Jurkat, Clone E6-1 (cell line): ENCODE data around the gene CDHR5.
A peak's percentile ranks its signal among the peaks of the same experiment; 100 is the strongest.

Experiments
- DNase-seq: peaks from one replicate; pipeline ENCODE4 v3.0.0-alpha.2; 2011; ENCODE audit warnings: low read depth, low spot score
- H3K4me3 ChIP-seq: 2 replicates; pipeline ENCODE4 v1.5.1; 2011; ENCODE audit warnings: mild to moderate bottlenecking, low read length, control low read depth, moderate library complexity

The CDHR5 gene

GRCh38 chr11:626475-627307 is 1.9 kb upstream of the CDHR5 start, which contains the start of gene SCT:
Gene SCT (minus strand): TSS chr11:627181. CDS start chr11:627143, 38 bp downstream.
- H3K4me3 ChIP-seq, result no peak within 1 kb of the TSS

GRCh38 chr11:625636-626268 is 997 bp upstream of the CDHR5 start:
- no peak for DNase-seq
- H3K4me3 ChIP-seq, result no peak overlapping the region

More at GRCh38 chr11:626475-627307, 1.9 kb upstream of the CDHR5 start, which contains the start of gene SCT:
- no peak for DNase-seq

GRCh38 chr11:623999-624704 is 603 bp downstream of the CDHR5 start:
- H3K4me3 ChIP-seq, result no peak overlapping the region
- DNase-seq, result no peak

GRCh38 chr11:623349-623869 is 1.3 kb downstream of the CDHR5 start:
- H3K4me3 ChIP-seq, result no peak overlapping the region
- DNase-seq, result no peak

- no peak overlapping the region for H3K4me3 ChIP-seq
- no peak for DNase-seq
Observed at GRCh38 chr11:621838-622237, 2.9 kb downstream of the CDHR5 start.

GRCh38 chr11:620935-621814 is 3.6 kb downstream of the CDHR5 start:
- H3K4me3 ChIP-seq, result no peak overlapping the region
- DNase-seq, result no peak

GRCh38 chr11:620201-620600 is 4.6 kb downstream of the CDHR5 start:
- no peak for DNase-seq
- no peak overlapping the region for H3K4me3 ChIP-seq

GRCh38 chr11:619628-620050 is 5.1 kb downstream of the CDHR5 start:
- DNase-seq, result no peak
- no peak overlapping the region for H3K4me3 ChIP-seq

- no peak overlapping the region for H3K4me3 ChIP-seq
- DNase-seq, result no peak
Observed at GRCh38 chr11:618856-619627, 5.7 kb downstream of the CDHR5 start.

- no peak overlapping the region for H3K4me3 ChIP-seq
- no peak for DNase-seq
Observed at GRCh38 chr11:617912-618682, 6.7 kb downstream of the CDHR5 start.

GRCh38 chr11:617199-617911 is 7.4 kb downstream of the CDHR5 start:
- DNase-seq, result no peak
- H3K4me3 ChIP-seq, result no peak overlapping the region

- peak overlapping the region; percentile 60 for H3K4me3 ChIP-seq
- DNase-seq, result no peak
Observed at GRCh38 chr11:616320-617198, 8.2 kb downstream of the CDHR5 start.

- DNase-seq, result peak; percentile 68
- H3K4me3 ChIP-seq, result peak within 1 kb of the TSS; percentile 60
Observed at GRCh38 chr11:615504-616319, 9.0 kb downstream of the CDHR5 start, which contains the start of gene IRF7. Gene IRF7 (minus strand): TSS chr11:615950. CDS start chr11:615364, 586 bp downstream.

GRCh38 chr11:614623-615503 is 9.9 kb downstream of the CDHR5 start:
- no peak for DNase-seq
- peak overlapping the region; percentile 60 for H3K4me3 ChIP-seq
